Measurements from ENCODE around the gene C1orf146.
"Not testable (repeated sequence)": the region's sequence is repeated elsewhere in the genome, so short reads cannot be mapped to it uniquely, and the experiment has no call there.

C1orf146 gene

GRCh38 chr1:92217721-92218120, at the start of gene C1orf146:
TSS of gene C1orf146 (plus strand) at chr1:92217915. CDS start at chr1:92231421, 13,506 bp downstream.
- DNase-seq, result no peak

DNA sequence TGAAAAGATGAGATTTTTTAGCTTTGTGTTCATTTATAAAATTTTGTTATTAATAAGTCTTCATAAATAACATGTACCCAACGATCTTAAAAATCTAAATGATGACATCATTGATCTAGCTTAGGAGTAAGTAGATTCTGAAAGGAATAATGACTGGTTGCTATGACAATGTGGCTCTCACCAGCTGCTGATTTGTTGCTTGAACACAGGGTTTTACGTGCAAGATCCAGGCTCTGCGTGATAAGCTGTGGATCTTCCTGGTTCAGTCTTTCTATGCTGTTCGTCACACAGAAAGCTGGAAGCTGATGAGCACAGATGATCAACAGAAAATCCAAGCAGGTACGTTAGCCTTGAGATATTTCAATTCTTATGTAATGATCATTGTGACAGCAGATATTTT, 49.1 kb upstream of the C1orf146 start:
- no peak for DNase-seq

DNA sequence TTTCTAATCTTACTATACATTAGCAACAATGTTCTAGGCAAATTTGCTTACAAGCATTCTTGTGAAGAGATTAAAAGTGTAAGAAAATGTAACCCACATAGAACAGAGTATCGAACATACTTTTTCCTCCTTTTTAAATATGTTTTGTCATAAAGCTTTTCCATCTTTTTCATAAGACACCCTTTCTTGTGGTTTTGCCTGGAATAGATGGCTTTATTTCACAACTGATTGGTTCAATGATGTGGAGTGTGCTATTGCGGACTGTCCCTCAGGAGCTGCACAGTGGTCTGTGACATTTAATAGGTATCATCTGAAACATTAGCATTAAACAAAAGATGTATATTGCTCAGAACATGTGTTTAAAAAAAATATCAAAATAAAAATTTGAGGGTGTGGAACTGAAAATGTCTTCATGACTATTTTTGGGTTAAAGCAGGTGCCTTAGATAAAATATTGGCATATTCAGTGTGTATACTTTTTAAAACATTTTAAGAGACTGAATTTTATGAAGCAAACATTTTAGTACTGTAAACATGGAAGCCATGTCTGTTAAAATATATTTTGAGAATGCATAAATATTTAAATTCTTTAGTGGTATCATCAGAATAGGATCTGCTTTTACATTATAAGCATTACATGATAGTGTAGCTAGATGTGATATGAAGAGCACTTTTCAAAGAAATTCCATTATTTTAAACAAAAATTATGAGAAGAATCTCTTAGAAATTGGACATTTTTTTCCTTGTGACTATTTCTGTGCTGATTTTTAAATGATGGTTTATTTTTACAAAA, 48.3 kb upstream of the C1orf146 start:
- DNase-seq, result no peak

DNA sequence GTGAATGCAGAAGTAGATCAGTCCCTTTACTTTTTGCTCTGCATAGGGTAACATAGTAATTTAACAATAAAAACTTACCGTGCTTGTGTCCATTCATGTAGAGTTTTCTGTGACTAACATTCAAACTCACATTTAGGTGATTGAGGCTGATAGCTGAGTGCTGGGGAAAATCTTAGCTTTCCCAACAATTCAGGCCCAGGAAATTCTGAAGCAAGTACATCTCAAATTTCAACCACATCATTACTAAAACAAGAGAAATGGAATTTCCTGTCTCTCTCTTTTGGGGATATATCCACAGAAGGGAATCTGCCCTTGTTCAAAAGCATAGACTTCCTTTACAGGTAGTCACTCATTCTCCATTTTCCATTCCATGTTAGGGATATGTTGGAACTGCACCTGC, 33.1 kb upstream of the C1orf146 start:
- DNase-seq, result no peak

DNA sequence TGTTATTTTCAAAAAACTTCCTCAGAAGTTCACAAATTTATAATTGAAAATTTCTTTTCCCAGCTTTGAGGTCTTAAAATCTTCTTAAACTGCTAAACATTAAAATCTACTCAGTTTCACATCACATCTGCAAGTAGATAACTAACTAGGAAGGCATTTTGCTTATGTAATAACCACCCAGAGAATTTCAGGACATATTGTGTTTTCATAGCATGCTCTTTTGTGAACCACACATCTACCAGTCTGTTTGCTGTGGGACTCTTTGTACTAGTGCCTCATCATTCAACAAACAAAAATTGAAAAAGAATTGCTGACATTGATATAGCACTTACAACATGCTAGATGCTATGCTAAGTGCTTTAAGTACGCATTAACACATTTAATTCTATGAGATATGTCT, 31.6 kb upstream of the C1orf146 start:
- DNase-seq, result no peak

DNA sequence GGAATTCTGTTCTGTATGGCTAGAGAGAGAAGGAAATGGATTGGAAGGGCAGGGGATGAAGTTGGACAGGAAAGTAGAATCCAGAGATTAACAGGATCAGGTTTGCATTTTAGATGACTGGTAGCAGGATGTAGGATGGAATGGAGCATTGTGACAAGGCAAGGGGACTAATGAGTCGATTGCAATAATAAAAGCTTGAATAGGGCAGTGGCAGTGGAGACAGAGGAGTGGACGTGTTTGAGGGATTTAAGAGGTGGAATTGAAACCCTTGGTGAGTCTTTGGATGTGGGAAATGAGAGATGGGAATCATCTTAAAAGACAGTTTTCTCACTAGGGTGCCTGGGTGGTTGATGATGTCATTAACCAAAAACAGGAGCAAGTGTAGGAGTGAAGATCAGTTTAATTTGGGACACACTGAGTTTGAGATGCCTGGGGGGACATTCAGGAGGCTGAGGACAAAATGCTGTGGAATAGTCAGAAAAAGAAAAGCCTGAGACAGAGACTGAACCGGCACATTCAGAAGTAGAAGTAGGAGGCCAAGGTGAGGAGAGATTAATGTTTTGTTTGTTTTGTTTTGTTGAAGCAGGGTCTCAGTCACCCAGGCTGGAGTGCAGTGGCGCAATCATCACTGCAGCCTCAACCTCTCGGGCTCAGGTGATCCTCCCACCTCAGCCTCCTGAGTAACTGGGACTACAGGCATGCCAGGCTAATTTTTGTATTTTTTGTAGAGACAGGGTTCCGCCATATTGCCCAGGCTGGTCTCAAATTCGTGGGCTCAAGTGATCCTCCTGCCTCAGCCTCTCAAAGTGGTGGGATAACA, 29.1 kb upstream of the C1orf146 start:
- no peak for DNase-seq

GRCh38 chr1:92191726-92192125, 26.0 kb upstream of the C1orf146 start:
- DNase-seq, result no peak

DNA sequence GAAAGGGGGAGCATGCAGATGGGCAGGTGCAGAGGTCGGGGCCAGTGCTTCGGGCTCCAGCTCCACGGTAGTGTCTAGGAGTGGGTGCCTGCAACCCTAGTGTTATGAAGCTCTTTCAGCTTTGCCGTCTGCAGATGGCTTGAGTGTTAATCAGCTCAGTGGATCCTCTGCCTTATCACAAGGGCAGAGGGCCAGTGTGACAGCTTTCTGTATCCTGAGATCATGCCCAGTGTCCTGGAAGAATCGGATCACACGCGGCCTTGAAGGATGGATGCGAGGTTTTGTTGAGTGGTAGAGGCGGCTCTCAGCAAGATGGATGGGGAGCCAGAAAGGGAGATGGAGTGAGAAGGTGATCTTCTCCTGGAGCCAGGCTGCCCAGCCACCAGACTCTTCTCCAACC, 25.5 kb upstream of the C1orf146 start:
- DNase-seq, result no peak

GRCh38 chr1:92194511-92194910, 23.2 kb upstream of the C1orf146 start:
- DNase-seq, result no peak

- DNase-seq, result no peak
These were observed 15.7 kb upstream of the C1orf146 start for GRCh38 chr1:92201973-92202372.

DNA sequence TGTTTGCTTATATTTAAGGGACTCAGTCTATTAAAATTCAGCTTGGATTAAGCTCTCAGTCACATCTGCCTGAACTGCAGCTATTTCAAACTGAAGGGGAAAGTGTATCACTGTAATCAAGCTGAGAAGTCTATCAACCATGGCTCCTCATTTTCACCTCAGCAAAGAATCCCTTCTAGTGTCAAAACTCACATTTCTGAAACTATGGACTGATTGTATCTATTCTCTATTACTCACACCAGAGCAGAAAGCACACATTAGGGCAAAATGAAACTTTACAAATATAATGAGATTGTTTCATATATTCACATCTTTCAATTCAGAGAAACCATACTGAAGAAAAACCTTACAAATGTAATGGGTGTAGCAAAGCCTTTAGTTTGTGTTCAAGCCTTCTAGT, 14.6 kb upstream of the C1orf146 start:
- no peak for DNase-seq

- DNase-seq, result no peak
These were observed 7.0 kb upstream of the C1orf146 start for GRCh38 chr1:92210701-92211100.

DNA sequence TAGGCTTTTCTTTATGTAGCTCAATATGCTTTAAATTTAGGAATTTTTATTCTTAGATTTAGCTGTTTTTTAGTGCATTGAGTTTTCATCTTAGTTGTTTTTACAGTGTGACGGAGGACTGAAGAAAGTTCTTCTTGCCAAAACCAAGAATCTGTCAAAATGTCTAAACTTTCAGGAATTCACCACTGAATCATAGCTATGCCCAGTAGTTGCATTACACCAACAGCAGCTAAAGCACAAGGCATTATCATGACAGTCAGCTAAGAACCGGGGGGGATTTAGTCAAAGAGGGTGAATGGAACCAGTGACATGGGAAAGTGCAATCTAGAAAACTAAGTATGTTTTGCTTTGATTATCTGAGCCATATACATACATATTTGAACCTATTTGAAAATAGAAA, 6.5 kb upstream of the C1orf146 start:
- DNase-seq, result no peak

- DNase-seq, result no peak
These were observed 844 bp downstream of the C1orf146 start for GRCh38 chr1:92218559-92218958.

DNA sequence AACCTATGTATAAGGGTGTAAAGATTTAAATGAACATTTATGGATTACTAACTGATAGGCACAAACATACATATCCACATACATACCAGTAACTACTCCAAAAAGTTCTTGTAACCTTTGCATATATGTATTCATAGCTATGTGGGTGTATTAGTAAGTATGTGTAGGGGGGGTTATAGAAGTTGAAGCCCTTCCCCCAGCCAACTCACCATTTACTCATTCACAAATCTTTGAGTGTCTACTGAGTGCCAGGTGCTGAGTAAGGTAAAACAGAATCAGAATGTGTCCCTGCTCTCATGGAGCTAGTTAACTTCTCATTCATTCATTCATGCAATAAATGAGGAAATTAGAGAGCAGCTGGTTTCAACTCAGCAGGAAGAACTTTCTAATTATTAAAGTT, 1.3 kb downstream of the C1orf146 start:
- no peak for DNase-seq

- no peak for DNase-seq
These were observed 10.7 kb downstream of the C1orf146 start for GRCh38 chr1:92228401-92228800.

DNA sequence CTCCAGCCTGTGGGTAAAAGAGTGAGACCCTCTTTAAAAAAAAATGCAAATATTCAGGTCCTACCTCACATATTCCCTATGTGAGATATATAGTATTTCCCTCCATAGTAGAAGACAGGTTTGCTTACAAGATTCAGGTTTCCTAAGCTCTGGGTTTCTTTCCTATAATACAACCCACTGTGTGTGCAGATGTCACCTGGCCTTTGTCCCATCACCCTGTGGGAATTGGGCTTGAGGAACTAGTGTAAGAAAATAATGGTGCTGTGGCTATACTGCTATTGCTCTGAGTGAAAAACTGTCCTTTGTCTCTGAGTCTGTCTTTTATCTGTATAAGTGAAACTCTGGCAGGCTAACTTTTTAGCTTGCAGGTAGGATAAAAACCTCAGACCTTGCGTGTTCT, 13.0 kb downstream of the C1orf146 start:
- no peak for DNase-seq

- DNase-seq, result no peak
These were observed 22.3 kb downstream of the C1orf146 start for GRCh38 chr1:92240034-92240433.

GRCh38 chr1:92244376-92244775, 26.7 kb downstream of the C1orf146 start:
- no peak for DNase-seq

DNA sequence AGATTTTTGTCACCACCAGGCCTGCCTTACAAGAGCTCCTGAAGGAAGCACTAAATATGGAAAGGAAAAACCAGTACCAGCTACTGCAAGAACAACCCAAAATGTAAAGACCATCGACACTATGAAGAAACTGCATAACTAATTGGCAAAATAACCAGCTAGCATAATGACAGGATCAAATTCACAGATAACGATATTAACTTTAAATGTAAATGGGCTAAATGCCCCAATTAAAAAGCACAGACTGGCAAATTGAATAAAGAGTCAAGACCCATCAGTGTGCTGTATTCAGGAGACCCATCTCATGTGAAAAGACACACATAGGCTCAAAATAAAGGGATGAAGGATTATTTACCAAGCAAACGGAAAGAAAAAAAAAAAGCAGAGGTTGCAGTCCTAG, 37.0 kb downstream of the C1orf146 start:
- DNase-seq, result not testable (repeated sequence)

DNA sequence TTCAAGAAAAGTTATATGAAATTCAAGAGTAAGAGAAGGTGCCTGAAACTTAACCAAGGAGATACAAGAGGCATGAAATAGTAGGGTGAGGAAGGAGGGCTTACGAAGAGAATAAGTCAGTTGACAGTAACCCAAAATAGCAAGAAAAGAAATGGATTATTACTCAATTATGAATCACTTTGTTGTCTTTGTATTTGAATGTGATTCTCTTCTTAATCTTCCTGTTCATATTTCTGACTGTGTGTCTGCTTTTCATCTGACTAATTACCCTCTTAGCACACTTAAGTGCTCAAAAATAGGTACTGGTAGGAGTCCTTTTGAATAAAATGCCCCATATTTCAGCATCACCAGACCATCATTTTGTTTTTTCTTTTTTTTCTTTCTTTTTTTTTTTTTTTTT, 41.6 kb downstream of the C1orf146 start:
- DNase-seq, result no peak

DNA sequence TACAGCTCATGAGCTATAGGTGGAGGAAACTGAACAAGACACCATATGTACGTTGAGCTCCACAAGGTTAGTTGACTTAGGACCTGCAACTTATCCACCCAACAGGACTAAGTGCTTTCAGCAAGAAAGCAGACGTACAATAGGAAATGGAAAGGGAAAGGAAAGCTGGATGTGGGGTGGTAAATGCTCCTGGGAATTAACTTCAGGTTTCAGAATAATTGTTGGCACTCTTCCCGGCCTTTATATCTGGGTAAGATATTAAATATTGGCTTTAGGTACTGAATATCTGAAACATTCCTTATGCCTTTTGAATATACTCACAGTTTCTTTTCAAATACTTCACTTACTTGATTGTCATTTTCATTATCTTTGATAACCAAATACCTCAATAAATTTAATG, 44.8 kb downstream of the C1orf146 start:
- DNase-seq, result no peak

- no peak for DNase-seq
These were observed 55.3 kb downstream of the C1orf146 start for GRCh38 chr1:92273039-92273438.

GRCh38 chr1:92274939-92275338, 57.2 kb downstream of the C1orf146 start:
- DNase-seq, result no peak
